Stomach (tissue), 9 donors: Measurements from ENCODE around the gene AIP. TPM values are rescaled to one million over a fixed set of nuclear protein-coding genes. Genes with fewer than 3 reads are reported as not detected.
"Not testable (repeated sequence)": the region's sequence is repeated elsewhere in the genome, so short reads cannot be mapped to it uniquely, and the experiment has no call there.

Experiments used
- DNase-seq, 2 donors: peaks; one replicate each; pipeline versions ENCODE4 v3.0.0 to v3.0.0-alpha.2; 2013 to 2019
- H3K27ac ChIP-seq, 5 donors: fragments of 200-600 bp in 4 of 5; sonication (generic) in 4 of 5; one replicate each; pipeline ENCODE4 v1.5.1; 2013 to 2019; ENCODE audit warnings: mild to moderate bottlenecking in 1 of 5, moderate library complexity in 1 of 5
- H3K27me3 ChIP-seq, 3 donors: fragments of 200-600 bp; sonication (generic); one replicate each; pipeline ENCODE4 v1.5.1; 2017 to 2019; ENCODE audit warnings: mixed run types in 1 of 3
- H3K36me3 ChIP-seq, 4 donors: fragments of 200-600 bp; sonication (generic); 1 replicate in 3 of 4; 2 replicates in 1 of 4; pipeline ENCODE4 v1.5.1; 2016 to 2019
- H3K4me1 ChIP-seq, 4 donors: fragments of 200-600 bp; sonication (generic); one replicate each; pipeline ENCODE4 v1.5.1; 2016 to 2019
- H3K4me3 ChIP-seq, 4 donors: fragments of 200-600 bp; sonication (generic) in 3 of 4; one replicate each; pipeline ENCODE4 v1.5.1; 2016 to 2019; ENCODE audit warnings: mild to moderate bottlenecking in 1 of 4
- H3K9me3 ChIP-seq, 4 donors: fragments of 200-600 bp; sonication (generic); one replicate each; pipeline ENCODE4 v1.5.1; 2016 to 2019
- CTCF ChIP-seq, 7 experiments: fragments of 450-650 bp in 4 of 7; fragments of 200-600 bp in 3 of 7; sonication (generic) in 3 of 7; IDR thresholded peaks; one replicate each; pipeline ENCODE4 v1.5.1; 2016 to 2019; ENCODE audit warnings: antibody characterized with exemption in 7 of 7, control low read depth in 2 of 7, mild to moderate bottlenecking in 1 of 7
- EP300 ChIP-seq: sonication (generic); formaldehyde crosslinking; IDR thresholded peaks from one replicate; pipeline ENCODE4 v1.6.1; 2017; ENCODE audit warnings: antibody characterized with exemption
- POLR2A ChIP-seq, 4 donors: fragments of 450-650 bp; IDR thresholded peaks; one replicate each; pipeline ENCODE4 v1.6.1; 2016; ENCODE audit warnings: antibody characterized with exemption in 4 of 4, control low read depth in 2 of 4, mild to moderate bottlenecking in 1 of 4, moderate library complexity in 1 of 4
- POLR2AphosphoS5 ChIP-seq, 3 donors: sonication (generic); formaldehyde crosslinking; IDR thresholded peaks; one replicate each; pipeline ENCODE4 v1.6.1; 2016; ENCODE audit warnings: antibody characterized with exemption in 3 of 3
- WGBS, 5 donors: extraction: QIAGEN DNeasy Blood & Tissue Kit in 3 of 5; methylation state at CpG; one replicate each; pipeline versions ENCODE4 v1.1.5 to v1.1.7; 2013 to 2018; 5-methylcytosine and 5-hydroxymethylcytosine counted together
- intact Hi-C: fragments of 100-400 bp; cut with DNase I; formaldehyde crosslinking; loops from one replicate; pipeline ENCODE4 v1.15.1; 2023; ENCODE audit warnings: low total_unique reads
- polyA plus RNA-seq, 3 donors: library from polyadenylated mRNA; stranded (reverse); fragments of 200-250 nt; gene quantifications; one replicate each; pipeline ENCODE4 v1.2.3, GENCODE V29; 2013
- total RNA-seq, 5 donors: library from RNA; depleted of rRNA; stranded (reverse); fragments of >200 nt; gene quantifications; one replicate each; pipeline versions ENCODE4 v1.1.0 to v1.2.3, GENCODE V29; 2014 to 2016
- donor health status: healthy with polysubstance abuse.
- donor health status: Bipolar disorder and iron deficiency.
- donor health status: healthy.

AIP gene
- total and polyA plus RNA-seq, 8 donors = 36.4 to 140 (median 74.6) TPM

GRCh38 chr11:67507242-67507863 is 24.5 kb downstream of the AIP start:
- peak overlapping the region; percentile 94 to 99 (median 98) for H3K27ac ChIP-seq
- intact Hi-C loops = loop anchor here (10.0 kb wide), 1 partner anchor 73 kb away; the partner anchor contains the start of gene PTPRCAP
- peak overlapping the region; percentile 72 to 87 (median 80) for H3K4me3 ChIP-seq
- peaks cover 0 to 34% (median 0%) of the 10 kb centered on the region in 3 donors for H3K27me3 ChIP-seq
- no peak for TF ChIP-seq CTCF (IDR thresholded peaks at IDR 0.05)
- TF ChIP-seq POLR2A (IDR thresholded peaks at IDR 0.05) = no peak
- TF ChIP-seq EP300 = no peak
- no peak for TF ChIP-seq POLR2AphosphoS5 (IDR thresholded peaks at IDR 0.05)
- peaks cover 49 to 56% (median 54%) of the 10 kb centered on the region in 4 donors for H3K4me1 ChIP-seq
- DNase-seq = peak in 1 of 2 donors; percentile 36
- no peaks in the 10 kb centered on the region for H3K9me3 ChIP-seq
- H3K36me3 ChIP-seq = peaks cover 0 to 10% (median 4%) of the 10 kb centered on the region in 4 donors
- WGBS, 5 donors = 14 to 33% (median 17%) methylated on average over 19 to 33 of the region's 33 CpGs

- Histone ChIP-seq H3K27me3 (peaks cover 0 to 34% (median 0%) of the 10 kb centered on the region in 3 donors), H3K9me3 (no peaks in the 10 kb centered on the region), H3K4me3 (peak within 1 kb of the TSS; percentile 72 to 87 (median 80)), H3K27ac (peak within 1 kb of the TSS; percentile 94 to 99 (median 98)), H3K4me1 (peaks cover 49 to 56% (median 54%) of the 10 kb centered on the region in 4 donors), H3K36me3 (peaks cover 0 to 8% (median 4%) of the 10 kb centered on the region in 4 donors)
- TF ChIP-seq POLR2A (IDR thresholded peaks at IDR 0.05) (peak in 1 of 4 donors; percentile 86), CTCF (IDR thresholded peaks at IDR 0.05) (no peak), POLR2AphosphoS5 (IDR thresholded peaks at IDR 0.05) (peak; percentile 62 to 90 (median 88)), EP300 (no peak)
- DNase-seq = peak; percentile 100
- 0 to 1% (median 0%) methylated on average over 4 to 57 of the region's 57 CpGs for WGBS, 5 donors
- intact Hi-C loops = loop anchor here (10.0 kb wide), 1 partner anchor 73 kb away; the partner anchor contains the start of gene PTPRCAP
Observed at GRCh38 chr11:67507864-67508485, 25.1 kb downstream of the AIP start, which contains the start of gene CDK2AP2. Gene CDK2AP2 (minus strand): TSS chr11:67508162. CDS start chr11:67508082, 80 bp downstream.

GRCh38 chr11:67508486-67509121 is 25.8 kb downstream of the AIP start:
- peak; percentile 99 for DNase-seq
- Histone ChIP-seq H3K4me1 (peaks cover 46 to 50% (median 48%) of the 10 kb centered on the region in 4 donors), H3K9me3 (no peaks in the 10 kb centered on the region), H3K4me3 (peak overlapping the region; percentile 72 to 87 (median 80)), H3K36me3 (peaks cover 0 to 8% (median 4%) of the 10 kb centered on the region in 4 donors), H3K27ac (peak overlapping the region; percentile 94 to 99 (median 98)), H3K27me3 (peaks cover 0 to 36% (median 0%) of the 10 kb centered on the region in 3 donors)
- intact Hi-C loops = loop anchor here (10.0 kb wide), 1 partner anchor 74 kb away; the partner anchor contains the start of gene PTPRCAP
- WGBS, 5 donors = 0 to 3% (median 1%) methylated on average over 19 to 57 of the region's 57 CpGs
- TF ChIP-seq EP300 (no peak), CTCF (IDR thresholded peaks at IDR 0.05) (peak in 1 of 7 experiments; percentile 5), POLR2AphosphoS5 (IDR thresholded peaks at IDR 0.05) (peak; percentile 45 to 88 (median 87)), POLR2A (IDR thresholded peaks at IDR 0.05) (peak in 2 of 4 donors; percentile 47 to 72)

- intact Hi-C loops = no loop called here
- H3K27ac ChIP-seq = no peak overlapping the region
Observed at GRCh38 chr11:67510023-67510345, 27.2 kb downstream of the AIP start.

GRCh38 chr11:67511558-67511957 is 28.7 kb downstream of the AIP start:
- H3K36me3 ChIP-seq, H3K4me3 ChIP-seq, H3K27ac ChIP-seq, intact Hi-C loops, DNase-seq, H3K9me3 ChIP-seq: not testable (repeated sequence)
- WGBS, 5 donors = 80 to 92% (median 91%) methylated on average over 4 of the region's 4 CpGs
- Histone ChIP-seq H3K27me3 (peaks cover 0 to 52% (median 0%) of the 10 kb centered on the region in 3 donors), H3K4me1 (peaks cover 17 to 20% (median 20%) of the 10 kb centered on the region in 4 donors)

More at GRCh38 chr11:67510023-67510345, 27.2 kb downstream of the AIP start:
- Histone ChIP-seq H3K4me3 (no peak overlapping the region), H3K36me3 (peaks cover 0 to 8% (median 4%) of the 10 kb centered on the region in 4 donors), H3K27me3 (peaks cover 0 to 38% (median 0%) of the 10 kb centered on the region in 3 donors), H3K4me1 (peaks cover 32 to 36% (median 36%) of the 10 kb centered on the region in 4 donors), H3K9me3 (no peaks in the 10 kb centered on the region)
- no peak for TF ChIP-seq EP300
- no peak for TF ChIP-seq POLR2AphosphoS5 (IDR thresholded peaks at IDR 0.05)
- no peak for TF ChIP-seq CTCF (IDR thresholded peaks at IDR 0.05)
- TF ChIP-seq POLR2A (IDR thresholded peaks at IDR 0.05) = no peak
- no peak for DNase-seq
- WGBS, 5 donors = 29 to 41% (median 32%) methylated on average over 3 of the region's 3 CpGs
